ENCODE results near the gene B2M. TPM values are rescaled to one million over a fixed set of nuclear protein-coding genes. Genes with fewer than 3 reads are reported as not detected.
"Not testable (repeated sequence)": the region's sequence is repeated elsewhere in the genome, so short reads cannot be mapped to it uniquely, and the experiment has no call there.

B2M gene
- total and polyA plus RNA-seq, 2 of the 13 experiments (the other 11 are each of a cell fraction or from before 2014, with no cell fraction given): 784 to 857 TPM

DNA sequence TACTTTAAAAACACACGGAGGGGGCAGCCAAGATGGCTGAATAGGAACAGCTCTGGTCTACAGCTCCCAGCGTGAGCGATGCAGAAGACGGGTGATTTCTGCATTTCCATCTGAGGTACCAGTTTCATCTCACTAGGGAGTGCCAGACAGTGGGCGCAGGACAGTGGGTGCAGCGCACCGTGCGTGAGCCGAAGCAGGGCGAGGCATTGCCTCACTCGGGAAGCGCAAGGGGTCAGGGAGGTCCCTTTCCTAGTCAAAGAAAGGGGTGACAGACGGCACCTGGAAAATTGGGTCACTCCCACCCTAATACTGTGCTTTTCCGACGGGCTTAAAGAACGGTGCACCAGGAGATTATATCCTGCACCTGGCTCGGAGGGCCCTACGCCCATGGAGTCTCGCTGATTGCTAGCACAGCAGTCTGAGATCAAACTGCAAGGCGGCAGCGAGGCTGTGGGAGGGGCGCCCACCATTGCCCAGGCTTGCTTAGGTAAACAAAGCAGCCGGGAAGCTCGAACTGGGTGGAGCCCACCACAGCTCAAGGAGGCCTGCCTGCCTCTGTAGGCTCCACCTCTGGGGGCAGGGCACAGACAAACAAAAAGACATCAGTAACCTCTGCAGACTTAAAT, 28.0 kb downstream of the B2M start:
- not testable (repeated sequence) for H3K4me3 ChIP-seq (replicated peaks in 1 of 3; ENCODE audit: insufficient read depth in 1 of 3, low read depth in 2 of 3, low read length in 3 of 3); H2AFZ ChIP-seq (ENCODE audit: low read length); ATAC-seq; DNase-seq (ENCODE audit: low spot score); H3K4me1 ChIP-seq (ENCODE audit: insufficient read depth, low read length); H3K27me3 ChIP-seq (ENCODE audit: control insufficient read depth in 1 of 2, insufficient read depth in 2 of 2, low read length in 2 of 2); BruUV-seq (replicated peaks); H3K27ac ChIP-seq (ENCODE audit: extremely low read length, insufficient read depth, low read length); H3K36me3 ChIP-seq (replicated peaks in 1 of 2; ENCODE audit: control insufficient read depth in 1 of 2, insufficient read depth in 2 of 2, low read length in 2 of 2); H3K9ac ChIP-seq (ENCODE audit: insufficient read depth, low read depth, low read length); H4K20me1 ChIP-seq (ENCODE audit: insufficient read depth, low read length); H3K79me2 ChIP-seq (ENCODE audit: insufficient read depth, low read length); H3K9me3 ChIP-seq (ENCODE audit: low read length); FAIRE-seq; TF ChIP-seq FOXA1 (IDR thresholded peaks at IDR 0.05)
- 0 out of 2 replicates have a peak overlapping the region, but pooled peaks have one; percentile 18 for H3K4me2 ChIP-seq (ENCODE audit: low read depth, low read length)
- ChIA-PET CTCF (ENCODE audit: low intra/inter-chr PET ratio, low total read pairs) (interaction anchor here (0.8 to 1.6 kb wide), 5 partner anchors 26 to 161 kb away, joined by 3 to 20 read pairs (median 4); partner anchors contain the start of gene SPG11), POLR2A (interaction anchor here (1.2 to 4.6 kb wide), 4 partner anchors 10 to 76 kb away, joined by 7 to 45 read pairs (median 24); partner anchors contain the start of genes B2M, PATL2 and SPG11)
- TF ChIP-seq FOXA3 (CRISPR knock-in tag; IDR thresholded peaks at IDR 0.05): 0 out of 2 replicates have a peak, but pooled peaks have one; percentile 26
- TF ChIP-seq SP5 (CRISPR knock-in tag; IDR thresholded peaks at IDR 0.05; ENCODE audit: borderline replicate concordance, low read depth): peak; percentile 16; the same call in 1 of the 2 replicates
- peak; percentile 55 for TF ChIP-seq FOXA1 (CRISPR knock-in tag; IDR thresholded peaks at IDR 0.05)
- in situ Hi-C loops (cut with HindIII; ENCODE audit: extremely low pct_ligation_motif_present, low pct_unique_long_range_greater_than_20kb) (loop anchor here (5.0 to 10.0 kb wide), 2 partner anchors 77 to 155 kb away; partner anchors contain the start of gene SPG11), intact Hi-C loops (cut with micrococcal nuclease; ENCODE audit: unreplicated experiment) (loop anchor here (5.0 kb wide), 1 partner anchor 157 kb away; no protein-coding TSS in a partner anchor)
- WGBS (ENCODE audit: low lambda C conversion rate): 59% methylated on average over 15 of the region's 24 CpGs

DNA sequence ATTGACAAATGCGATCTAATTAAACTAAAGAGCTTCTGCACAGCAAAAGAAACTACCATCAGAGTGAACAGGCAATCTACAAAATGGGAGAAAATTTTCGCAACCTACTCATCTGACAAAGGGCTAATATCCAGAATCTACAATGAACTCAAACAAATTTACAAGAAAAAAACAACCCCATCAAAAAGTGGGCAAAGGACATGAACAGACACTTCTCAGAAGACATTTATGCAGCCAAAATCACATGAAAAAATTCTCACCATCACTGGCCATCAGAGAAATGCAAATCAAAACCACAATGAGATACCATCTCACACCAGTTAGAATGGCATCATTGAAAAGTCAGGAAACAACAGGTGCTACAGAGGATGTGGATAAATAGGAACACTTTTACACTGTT, 32.1 kb downstream of the B2M start:
- POLR2A ChIA-PET; H3K4me2 ChIP-seq (ENCODE audit: low read depth, low read length); FAIRE-seq; ATAC-seq; in situ Hi-C loops (cut with HindIII; ENCODE audit: extremely low pct_ligation_motif_present, low pct_unique_long_range_greater_than_20kb); BruUV-seq (replicated peaks); H3K36me3 ChIP-seq (replicated peaks in 1 of 2; ENCODE audit: control insufficient read depth in 1 of 2, insufficient read depth in 2 of 2, low read length in 2 of 2); H3K27ac ChIP-seq (ENCODE audit: extremely low read length, insufficient read depth, low read length); H3K9ac ChIP-seq (ENCODE audit: insufficient read depth, low read depth, low read length); H2AFZ ChIP-seq (ENCODE audit: low read length); H3K9me3 ChIP-seq (ENCODE audit: low read length); intact Hi-C loops (cut with micrococcal nuclease; ENCODE audit: unreplicated experiment); DNase-seq (ENCODE audit: low spot score); H3K27me3 ChIP-seq (ENCODE audit: control insufficient read depth in 1 of 2, insufficient read depth in 2 of 2, low read length in 2 of 2); H4K20me1 ChIP-seq (ENCODE audit: insufficient read depth, low read length); H3K4me3 ChIP-seq (replicated peaks in 1 of 3; ENCODE audit: insufficient read depth in 1 of 3, low read depth in 2 of 3, low read length in 3 of 3); CTCF ChIA-PET (ENCODE audit: low intra/inter-chr PET ratio, low total read pairs); H3K4me1 ChIP-seq (ENCODE audit: insufficient read depth, low read length); H3K79me2 ChIP-seq (ENCODE audit: insufficient read depth, low read length): not testable (repeated sequence)
- 25% methylated on average over 2 of the region's 2 CpGs for WGBS (ENCODE audit: low lambda C conversion rate)
